ENCODE results near the gene GDAP2.

- no peak for TF ChIP-seq CTCF (IDR thresholded peaks at IDR 0.05)
- TF ChIP-seq REST (IDR thresholded peaks at IDR 0.05; ENCODE audit: insufficient read depth in 1 of 2, low read depth in 2 of 2, low read length in 1 of 2): no peak
- TF ChIP-seq POLR2AphosphoS5 (IDR thresholded peaks at IDR 0.05; ENCODE audit: low read depth, low read length): peak; percentile 51; the same call in 1 of the 2 replicates
- TF ChIP-seq TCF7L2 (IDR thresholded peaks at IDR 0.05; ENCODE audit: low read depth, low read length): 0 out of 2 replicates have a peak, but pooled peaks have one; percentile 16
Measured at GRCh38 chr1:117929343-117930172, at the start of gene GDAP2, which contains the start of gene WDR3.
